Measurements from ENCODE around the gene ADAMTS2. TPM values are rescaled to one million over a fixed set of nuclear protein-coding genes. Genes with fewer than 3 reads are reported as not detected.
"Not testable (repeated sequence)": the region's sequence is repeated elsewhere in the genome, so short reads cannot be mapped to it uniquely, and the experiment has no call there.

Gene ADAMTS2
- polyA plus RNA-seq, 1 experiment, result 129 TPM

DNA sequence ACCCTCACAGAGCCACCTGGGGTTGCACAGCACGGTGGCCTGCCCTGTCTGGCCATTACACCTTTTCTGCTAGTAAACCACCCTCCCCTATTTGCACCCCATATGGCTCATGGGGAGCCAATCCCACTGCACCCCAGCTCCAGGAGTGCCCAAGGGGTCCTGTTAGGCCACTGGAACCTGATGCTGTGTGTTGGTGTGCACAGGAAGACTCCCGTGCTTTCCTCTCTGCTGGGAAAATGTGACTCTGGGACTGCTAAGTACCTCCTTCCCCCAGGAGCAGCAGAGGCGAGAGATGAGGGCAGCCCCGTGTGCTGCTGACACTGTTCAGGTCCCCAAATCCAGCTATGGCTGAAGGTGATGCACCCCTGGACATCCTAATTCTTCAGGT, 126.3 kb downstream of the ADAMTS2 start:
- ChIA-PET POLR2A (no interaction called here), CTCF (no interaction called here)
- no peaks in the 10 kb centered on the region for H3K27me3 ChIP-seq (ENCODE audit: control insufficient read depth, insufficient read depth, low read length)
- TF ChIP-seq, protein P1, sequence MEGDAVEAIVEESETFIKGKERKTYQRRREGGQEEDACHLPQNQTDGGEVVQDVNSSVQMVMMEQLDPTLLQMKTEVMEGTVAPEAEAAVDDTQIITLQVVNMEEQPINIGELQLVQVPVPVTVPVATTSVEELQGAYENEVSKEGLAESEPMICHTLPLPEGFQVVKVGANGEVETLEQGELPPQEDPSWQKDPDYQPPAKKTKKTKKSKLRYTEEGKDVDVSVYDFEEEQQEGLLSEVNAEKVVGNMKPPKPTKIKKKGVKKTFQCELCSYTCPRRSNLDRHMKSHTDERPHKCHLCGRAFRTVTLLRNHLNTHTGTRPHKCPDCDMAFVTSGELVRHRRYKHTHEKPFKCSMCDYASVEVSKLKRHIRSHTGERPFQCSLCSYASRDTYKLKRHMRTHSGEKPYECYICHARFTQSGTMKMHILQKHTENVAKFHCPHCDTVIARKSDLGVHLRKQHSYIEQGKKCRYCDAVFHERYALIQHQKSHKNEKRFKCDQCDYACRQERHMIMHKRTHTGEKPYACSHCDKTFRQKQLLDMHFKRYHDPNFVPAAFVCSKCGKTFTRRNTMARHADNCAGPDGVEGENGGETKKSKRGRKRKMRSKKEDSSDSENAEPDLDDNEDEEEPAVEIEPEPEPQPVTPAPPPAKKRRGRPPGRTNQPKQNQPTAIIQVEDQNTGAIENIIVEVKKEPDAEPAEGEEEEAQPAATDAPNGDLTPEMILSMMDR (IDR thresholded peaks at IDR 0.05; ENCODE audit: insufficient read depth, low read depth, low read length), result no peak
- H3K36me3 ChIP-seq (ENCODE audit: control insufficient read depth, insufficient read depth, low read length), result peaks cover 19% of the 10 kb centered on the region
- H3K4me3 ChIP-seq (ENCODE audit: low read depth, low read length), result no peak overlapping the region
- no peak for DNase-seq (ENCODE audit: low read depth)

GRCh38 chr5:179217956-179218942, 127.0 kb downstream of the ADAMTS2 start:
- CTCF ChIA-PET, result interaction anchor here (1.2 kb wide), 1 partner anchor 105 kb away, joined by 3 read pairs; no protein-coding TSS in a partner anchor
- POLR2A ChIA-PET, result interaction anchor here (0.5 kb wide), 1 partner anchor 1099 kb away, joined by 5 read pairs; no protein-coding TSS in a partner anchor
- H3K27me3 ChIP-seq (ENCODE audit: control insufficient read depth, insufficient read depth, low read length), result no peaks in the 10 kb centered on the region
- DNase-seq (ENCODE audit: low read depth), result no peak
- no peak overlapping the region for H3K4me3 ChIP-seq (ENCODE audit: low read depth, low read length)
- TF ChIP-seq, protein P1 (IDR thresholded peaks at IDR 0.05; ENCODE audit: insufficient read depth, low read depth, low read length), result no peak
- H3K36me3 ChIP-seq (ENCODE audit: control insufficient read depth, insufficient read depth, low read length), result peaks cover 13% of the 10 kb centered on the region

GRCh38 chr5:179217356-179217755, 127.9 kb downstream of the ADAMTS2 start:
- TF ChIP-seq, protein P1 (IDR thresholded peaks at IDR 0.05; ENCODE audit: insufficient read depth, low read depth, low read length), result no peak
- Histone ChIP-seq H3K27me3 (ENCODE audit: control insufficient read depth, insufficient read depth, low read length) (no peaks in the 10 kb centered on the region), H3K36me3 (ENCODE audit: control insufficient read depth, insufficient read depth, low read length) (peaks cover 11% of the 10 kb centered on the region), H3K4me3 (ENCODE audit: low read depth, low read length) (no peak overlapping the region)
- DNase-seq (ENCODE audit: low read depth), result no peak
- POLR2A ChIA-PET, result interaction anchor here (0.5 kb wide), 1 partner anchor 1098 kb away, joined by 5 read pairs; no protein-coding TSS in a partner anchor
- CTCF ChIA-PET, result interaction anchor here (0.6 to 1.2 kb wide), 2 partner anchors 99 to 106 kb away, joined by 3 read pairs; no protein-coding TSS in a partner anchor

- H3K27me3 ChIP-seq (ENCODE audit: control insufficient read depth, insufficient read depth, low read length); H3K4me3 ChIP-seq (ENCODE audit: low read depth, low read length); DNase-seq (ENCODE audit: low read depth); CTCF ChIA-PET; POLR2A ChIA-PET: not testable (repeated sequence)
- H3K36me3 ChIP-seq (ENCODE audit: control insufficient read depth, insufficient read depth, low read length), result peaks cover 11% of the 10 kb centered on the region
Observed at GRCh38 chr5:179216381-179216780, 128.9 kb downstream of the ADAMTS2 start.

DNA sequence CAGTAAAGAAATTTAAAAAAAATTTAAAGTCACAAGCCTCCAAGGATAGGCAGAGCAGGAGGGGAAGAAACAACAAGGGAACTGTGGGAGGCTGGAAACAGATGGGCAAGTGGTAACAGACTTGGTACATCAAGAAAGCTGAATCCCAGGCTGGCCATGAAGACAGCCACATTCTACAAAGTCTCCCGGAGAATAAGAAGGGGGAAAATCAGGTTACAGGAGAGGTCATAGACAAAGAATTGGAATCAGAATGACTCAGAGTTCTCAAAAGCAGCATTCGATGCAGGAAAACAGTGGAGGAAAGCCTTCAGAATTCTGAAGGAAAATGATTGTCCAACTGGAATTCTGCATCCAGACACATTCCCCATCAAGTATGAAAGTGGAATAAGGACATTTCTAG, 129.7 kb downstream of the ADAMTS2 start:
- TF ChIP-seq, protein P1 (IDR thresholded peaks at IDR 0.05; ENCODE audit: insufficient read depth, low read depth, low read length), result no peak
- no peaks in the 10 kb centered on the region for H3K27me3 ChIP-seq (ENCODE audit: control insufficient read depth, insufficient read depth, low read length)
- DNase-seq (ENCODE audit: low read depth), result no peak
- POLR2A ChIA-PET, result no interaction called here
- CTCF ChIA-PET, result no interaction called here
- H3K4me3 ChIP-seq (ENCODE audit: low read depth, low read length), result no peak overlapping the region
- H3K36me3 ChIP-seq (ENCODE audit: control insufficient read depth, insufficient read depth, low read length), result peaks cover 9% of the 10 kb centered on the region
